ENCODE data around the gene TRAM2.

GRCh38 chr6:52558266-52559000, 18.4 kb downstream of the TRAM2 start:
- no peak for TF ChIP-seq POLR2A (IDR thresholded peaks at IDR 0.05)
- TF ChIP-seq CTCF (IDR thresholded peaks at IDR 0.05): no peak
